Measurements from ENCODE around the gene PODXL2.

DNA sequence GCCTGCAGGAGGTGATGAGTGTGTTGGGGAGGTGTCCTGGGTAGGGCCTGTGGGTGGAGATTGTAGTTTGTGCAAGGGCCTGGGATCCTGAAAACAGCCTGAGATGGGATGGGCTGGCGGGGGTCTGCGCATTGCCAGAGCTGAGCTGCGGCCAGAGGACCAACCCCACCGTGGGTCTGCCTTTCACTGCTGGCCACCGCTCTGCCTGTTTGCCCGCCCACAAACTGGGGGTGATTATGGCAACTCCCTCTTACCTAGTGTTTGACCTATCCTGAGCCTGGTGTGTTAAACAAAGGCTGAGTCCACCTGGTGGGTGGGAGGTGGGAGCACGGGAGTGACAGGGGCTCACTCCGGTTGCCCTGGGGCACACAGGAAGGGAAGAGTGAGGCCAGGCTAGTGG is 53.6 kb downstream of the PODXL2 start:
- TF ChIP-seq REST (IDR thresholded peaks at IDR 0.05; ENCODE audit: insufficient replicate concordance, low read depth) (no peak), GABPA (IDR thresholded peaks at IDR 0.05; ENCODE audit: low read depth) (no peak), POLR2AphosphoS5 (IDR thresholded peaks at IDR 0.05; ENCODE audit: low read depth) (no peak)

Measured in HL-60 (cell line).